ENCODE data around the gene CROCC2.

- TF ChIP-seq ZFX (IDR thresholded peaks at IDR 0.05) (no peak), POLR2A (IDR thresholded peaks at IDR 0.05; ENCODE audit: borderline replicate concordance, extremely low read depth, insufficient read depth, insufficient read length) (no peak), POLR2AphosphoS5 (IDR thresholded peaks at IDR 0.05; ENCODE audit: low read depth, low read length) (no peak), CTCF (IDR thresholded peaks at IDR 0.05 in 2 of 3, conservative IDR thresholded peaks at IDR 0.05 in 1 of 3; ENCODE audit: borderline replicate concordance in 1 of 3, insufficient read depth in 1 of 3, low read depth in 2 of 3, low read length in 2 of 3) (no peak), TCF7L2 (IDR thresholded peaks at IDR 0.05; ENCODE audit: borderline replicate concordance, extremely low read depth, insufficient read depth, insufficient read length) (no peak), MAX (IDR thresholded peaks at IDR 0.05) (no peak), CEBPB (IDR thresholded peaks at IDR 0.05; ENCODE audit: low read depth) (no peak), FOSL1 (IDR thresholded peaks at IDR 0.05; ENCODE audit: low read depth) (no peak)
These were observed 108.1 kb downstream of the CROCC2 start for GRCh38 chr2:241014224-241014623.
